GM12878 (cell line): ENCODE data around the gene RAB28. TPM values are rescaled to one million over a fixed set of nuclear protein-coding genes. Genes with fewer than 3 reads are reported as not detected.

Experiments used
- ATAC-seq: fragments of 200-7000 bp; cut with Tn5 transposase; 3 replicates; pipeline ENCODE4 v1.9.1; 2020; ENCODE audit warnings: mild to moderate bottlenecking, moderate library complexity
- BruUV-seq: library from RNA; stranded (reverse); fragments of 400-500 nt; replicated peaks from 2 replicates; lab custom pipeline; 2021; lab: Mats Ljungman, UMichigan
- CTCF ChIA-PET: fragments of 300-600 bp; sonication (Branson Sonifier 250); formaldehyde crosslinking; extraction: SDS; loops from one replicate; lab custom pipeline; 2021; ENCODE audit warnings: inconsistent platforms; lab: Yijun Ruan, JAX
- POLR2A ChIA-PET: fragments of 350-600 bp; formaldehyde crosslinking; extraction: SDS; loops from one replicate; lab custom pipeline; 2021; ENCODE audit warnings: inconsistent platforms; lab: Charles Lee
- RAD21 ChIA-PET: fragments of 300-600 bp; sonication (Branson Sonifier 250); formaldehyde crosslinking; loops from one replicate; lab custom pipeline; 2023; ENCODE audit warnings: antibody characterized with exemption; ENCODE audit not compliant: unreplicated experiment; lab: Charles Lee
- SMC1A ChIA-PET: fragments of 300-600 bp; sonication (Branson Sonifier 250); formaldehyde crosslinking; loops from one replicate; lab custom pipeline; 2023; ENCODE audit not compliant: unreplicated experiment, uncharacterized antibody; lab: Charles Lee
- DNase-seq: peaks from one replicate; pipeline ENCODE4 v3.0.0-alpha.2; 2011; ENCODE audit warnings: low read depth, low spot score
- FAIRE-seq: peaks from 3 replicates; lab custom pipeline; 2011; peaks lifted over from hg19 to GRCh38; lab: Jason Lieb, UNC
- H2AFZ ChIP-seq: 2 replicates; pipeline ENCODE4 v1.6.0; 2011; ENCODE audit warnings: low read depth, low read length, control low read depth; ENCODE audit not compliant: control insufficient read depth
- H3K27ac ChIP-seq: 2 replicates; pipeline ENCODE4 v1.5.1; 2011; ENCODE audit warnings: control low read depth; ENCODE audit not compliant: control insufficient read depth, insufficient read depth
- H3K27me3 ChIP-seq, 2 experiments: replicated peaks in 1 of 2; 2 replicates each; pipeline versions ENCODE4 v1.6.0 to v1.6.1; 2011; ENCODE audit warnings: low read length in 1 of 2; ENCODE audit not compliant: control insufficient read depth in 2 of 2, insufficient read depth in 2 of 2
- H3K36me3 ChIP-seq, 2 experiments: 2 replicates each; pipeline ENCODE4 v1.5.1; 2011; ENCODE audit warnings: low read length in 1 of 2; ENCODE audit not compliant: control insufficient read depth in 2 of 2, insufficient read depth in 2 of 2
- H3K4me1 ChIP-seq: 2 replicates; pipeline ENCODE4 v1.6.1; 2011; ENCODE audit warnings: mild to moderate bottlenecking, low read length, moderate library complexity, mixed read lengths; ENCODE audit not compliant: control insufficient read depth, insufficient read depth
- H3K4me2 ChIP-seq: 2 replicates; pipeline ENCODE4 v1.6.0; 2011; ENCODE audit warnings: control low read depth; ENCODE audit not compliant: control insufficient read depth, insufficient read depth
- H3K4me3 ChIP-seq: fragments of 200-600 bp; sonication (generic); 2 replicates; pipeline ENCODE4 v1.5.1; 2016
- H3K79me2 ChIP-seq: 2 replicates; pipeline ENCODE4 v1.6.0; 2011; ENCODE audit warnings: low read length; ENCODE audit not compliant: control insufficient read depth, insufficient read depth
- H3K9ac ChIP-seq: 2 replicates; pipeline ENCODE4 v1.8.0; 2011; ENCODE audit warnings: low read length, control low read depth, mixed read lengths; ENCODE audit not compliant: control insufficient read depth, insufficient read depth
- H3K9me3 ChIP-seq: replicated peaks from 3 replicates; pipeline ENCODE4 v1.5.1; 2011; ENCODE audit warnings: mild to moderate bottlenecking, low read length; ENCODE audit not compliant: control insufficient read depth, insufficient read depth
- H4K20me1 ChIP-seq: 2 replicates; pipeline ENCODE4 v1.6.0; 2011; ENCODE audit not compliant: control insufficient read depth, insufficient read depth
- ATF7 ChIP-seq: fragments of 450-650 bp; IDR thresholded peaks from 2 replicates; pipeline ENCODE4 v1.6.1; 2016; ENCODE audit warnings: low read depth, mild to moderate bottlenecking
- BHLHE40 ChIP-seq, 2 experiments: fragments of 450-650 bp in 1 of 2; IDR thresholded peaks; 2 replicates each; pipeline ENCODE4 v1.6.1; 2011 to 2017; ENCODE audit warnings: low read depth in 2 of 2, borderline replicate concordance in 1 of 2, improper control_type of control experiment in 1 of 2, low read length in 1 of 2, mild to moderate bottlenecking in 1 of 2
- DPF2 ChIP-seq: fragments of 450-650 bp; IDR thresholded peaks from 2 replicates; pipeline ENCODE4 v1.6.1; 2017; ENCODE audit warnings: mild to moderate bottlenecking
- EP300 ChIP-seq, 2 experiments: fragments of 150-350 bp in 1 of 2; IDR thresholded peaks; 2 replicates each; pipeline ENCODE4 v1.6.1; 2011 to 2012; ENCODE audit warnings: low read depth in 2 of 2, low read length in 2 of 2, borderline replicate concordance in 1 of 2, improper control_type of control experiment in 1 of 2, inconsistent platforms in 1 of 2; ENCODE audit not compliant: control insufficient read depth in 1 of 2
- GATAD2B ChIP-seq: fragments of 450-650 bp; conservative IDR thresholded peaks from 2 replicates; pipeline ENCODE4 v1.6.1; 2017; ENCODE audit warnings: low read depth, mild to moderate bottlenecking, moderate library complexity
- HCFC1 ChIP-seq: fragments of 150-350 bp; IDR thresholded peaks from 2 replicates; pipeline ENCODE4 v1.6.1; 2014; ENCODE audit warnings: low read length
- IKZF1 ChIP-seq: fragments of 450-650 bp; conservative IDR thresholded peaks from 2 replicates; pipeline ENCODE4 v1.6.1; 2017; ENCODE audit warnings: antibody characterized with exemption, mild to moderate bottlenecking
- IKZF2 ChIP-seq, 2 experiments: fragments of 450-650 bp; IDR thresholded peaks; 2 replicates each; pipeline ENCODE4 v1.6.1; 2017; ENCODE audit warnings: mild to moderate bottlenecking in 2 of 2, moderate library complexity in 2 of 2
- IRF4 ChIP-seq: IDR thresholded peaks from 2 replicates; pipeline ENCODE4 v1.6.1; 2011; ENCODE audit warnings: low read depth, low read length
- KLF5 ChIP-seq: fragments of 450-650 bp; IDR thresholded peaks from 2 replicates; pipeline ENCODE4 v1.6.1; 2014; ENCODE audit warnings: mild to moderate bottlenecking; ENCODE audit not compliant: partially characterized antibody
- MLLT1 ChIP-seq: fragments of 450-650 bp; IDR thresholded peaks from 2 replicates; pipeline ENCODE4 v1.6.1; 2016; ENCODE audit warnings: mild to moderate bottlenecking
- MTA2 ChIP-seq: fragments of 450-650 bp; IDR thresholded peaks from 2 replicates; pipeline ENCODE4 v1.6.1; 2016; ENCODE audit warnings: low read depth, mild to moderate bottlenecking, moderate library complexity
- NBN ChIP-seq: fragments of 450-650 bp; IDR thresholded peaks from 2 replicates; pipeline ENCODE4 v1.6.1; 2016
- NRF1 ChIP-seq: conservative IDR thresholded peaks from 2 replicates; pipeline ENCODE4 v1.6.1; 2011; ENCODE audit warnings: mild to moderate bottlenecking, low read depth, low read length, improper control_type of control experiment
- POU2F2 ChIP-seq: IDR thresholded peaks from 3 replicates; pipeline ENCODE4 v1.6.1; 2011; ENCODE audit warnings: low read depth, mild to moderate bottlenecking, low read length, borderline replicate concordance
- RELB ChIP-seq: fragments of 450-650 bp; IDR thresholded peaks from 2 replicates; pipeline ENCODE4 v1.6.1; 2017; ENCODE audit warnings: low read depth, mild to moderate bottlenecking, moderate library complexity
- SPI1 ChIP-seq: IDR thresholded peaks from 2 replicates; pipeline ENCODE4 v1.6.1; 2011; ENCODE audit warnings: low read depth, mild to moderate bottlenecking, low read length, moderate library complexity, borderline replicate concordance; ENCODE audit not compliant: insufficient read depth
- ZNF384 ChIP-seq: IDR thresholded peaks from 2 replicates; pipeline ENCODE4 v1.6.1; 2012; ENCODE audit warnings: low read depth, mild to moderate bottlenecking, low read length, improper control_type of control experiment, borderline replicate concordance
- WGBS: methylation state at CpG from one replicate; pipeline ENCODE4 v1.1.6; 2016; ENCODE audit warnings: low lambda C conversion rate; ENCODE audit not compliant: insufficient replicate concordance, insufficient coverage; ENCODE audit errors: missing lambda C conversion rate; 5-methylcytosine and 5-hydroxymethylcytosine counted together
- in situ Hi-C: fragments of 300-500 bp; cut with MboI; formaldehyde crosslinking; loops from 9 replicates; pipeline ENCODE4 v1.14.3; 2018; ENCODE audit warnings: mixed read lengths
- intact Hi-C: fragments of 100-400 bp; cut with micrococcal nuclease; formaldehyde crosslinking; loops from one replicate; pipeline ENCODE4 v1.14.2; 2022; ENCODE audit not compliant: unreplicated experiment
- polyA plus RNA-seq, 11 experiments: library from polyadenylated mRNA; depleted of rRNA in 4 of 11; unstranded in 6 of 11; stranded (reverse) in 5 of 11; fragments of >200 nt; fragmentation: Nextera tagmentation in 4 of 11; fragmentation: Illumina TruSeq in 1 of 11; extraction: Ambion mirVana in 4 of 11; extraction: Trizol in 1 of 11; gene quantifications; 1 replicate in 1 of 11; 2 replicates in 10 of 11; pipeline versions ENCODE4 v1.2.1 to v1.2.3, GENCODE V29; 2011 to 2016; ENCODE audit warnings: inconsistent platforms in 2 of 11, missing spikeins in 2 of 11, low read depth in 1 of 11
- total RNA-seq, 4 experiments: library from RNA; depleted of rRNA in 3 of 4; stranded (reverse); fragments of >200 nt in 3 of 4; fragmentation: Illumina TruSeq in 1 of 4; extraction: Trizol in 1 of 4; gene quantifications; 2 replicates each; pipeline versions ENCODE4 v1.2.1 to v1.2.3, GENCODE V29; 2013 to 2021

RAB28 gene
- total and polyA plus RNA-seq, 10 of the 15 experiments (the other 5 are each of a cell fraction or from before 2014, with no cell fraction given): 5.8 to 29.3 (median 16.9) TPM

- no peak overlapping the region for H3K4me2 ChIP-seq
Observed at GRCh38 chr4:13378973-13379759, 105.0 kb downstream of the RAB28 start.

More at GRCh38 chr4:13378973-13379759, 105.0 kb downstream of the RAB28 start:
- Histone ChIP-seq H3K36me3 (peaks cover 0 to 2% of the 10 kb centered on the region in 2 experiments; a peak in 2 of 4 replicates), H3K9ac (no peak overlapping the region), H2AFZ (no peak overlapping the region), H3K4me3 (no peak overlapping the region), H4K20me1 (no peaks in the 10 kb centered on the region), H3K27ac (no peak overlapping the region), H3K9me3 (peaks cover 3% of the 10 kb centered on the region; the same call in 1 of the 3 replicates), H3K79me2 (no peaks in the 10 kb centered on the region), H3K27me3 (no peaks in the 10 kb centered on the region), H3K4me1 (no peaks in the 10 kb centered on the region)
- intact Hi-C loops (loop anchor here (5.0 kb wide), 1 partner anchor 98 kb away; no protein-coding TSS in a partner anchor), in situ Hi-C loops (no loop called here)
- no TSS peak for BruUV-seq
- ChIA-PET CTCF (no interaction called here), POLR2A (no interaction called here), RAD21 (interaction anchor here (0.7 to 1.2 kb wide), 2 partner anchors 102 to 144 kb away, joined by 3 to 4 read pairs; no protein-coding TSS in a partner anchor), SMC1A (interaction anchor here (0.7 to 2.3 kb wide), 6 partner anchors 11 to 526 kb away, joined by 3 to 5 read pairs (median 3); no protein-coding TSS in a partner anchor)
- TF ChIP-seq SPI1: peak; percentile 87
- peak; percentile 41 for TF ChIP-seq KLF5
- no peak for TF ChIP-seq GATAD2B
- TF ChIP-seq MTA2: peak; percentile 70; the same call in 1 of the 2 replicates
- TF ChIP-seq HCFC1: no peak
- TF ChIP-seq BHLHE40 (IDR thresholded peaks at IDR 0.05; ENCODE audit: borderline replicate concordance in 1 of 2, low read depth in 2 of 2, low read length in 1 of 2): peak in 1 of 2 experiments; percentile 21; a peak in 1 of 4 replicates
- TF ChIP-seq IRF4: peak; percentile 46; the same call in 1 of the 2 replicates
- TF ChIP-seq NRF1: no peak
- peak; percentile 41; the same call in 1 of the 2 replicates for TF ChIP-seq DPF2
- TF ChIP-seq RELB: peak; percentile 33; the same call in 1 of the 2 replicates
- peak; percentile 52; the same call in 1 of the 3 replicates for TF ChIP-seq POU2F2
- TF ChIP-seq NBN: 0 out of 2 replicates have a peak, but pooled peaks have one; percentile 27
- peak; percentile 41; the same call in 1 of the 2 replicates for TF ChIP-seq IKZF1
- 0 out of 4 replicates have a peak, but pooled peaks of 1 of the 2 experiments have one; percentile 33 for TF ChIP-seq EP300 (IDR thresholded peaks at IDR 0.05; ENCODE audit: borderline replicate concordance in 1 of 2, control insufficient read depth in 1 of 2, low read depth in 2 of 2, low read length in 2 of 2)
- TF ChIP-seq MLLT1: no peak
- TF ChIP-seq IKZF2 (IDR thresholded peaks at IDR 0.05): peak; percentile 53 to 63; a peak in 3 of 4 replicates
- 0 out of 2 replicates have a peak, but pooled peaks have one; percentile 32 for TF ChIP-seq ZNF384
- TF ChIP-seq ATF7: peak; percentile 80
- FAIRE-seq (no peak), ATAC-seq (peak; percentile 98), DNase-seq (peak; percentile 24)
- over 99% methylated on average over 8 of the region's 9 CpGs for WGBS
